Kidney (tissue), 14 donors: ENCODE results near the gene CIRBP. TPM values are rescaled to one million over a fixed set of nuclear protein-coding genes. Genes with fewer than 3 reads are reported as not detected.

ENCODE experiments used
- DNase-seq, 5 donors: peaks; one replicate each; pipeline ENCODE4 v3.0.0-alpha.2; 2013 to 2020
- FAIRE-seq: peaks from 2 replicates; lab custom pipeline; 2012; peaks lifted over from hg19 to GRCh38; lab: Jason Lieb, UNC
- H3K27ac ChIP-seq, 2 donors: one replicate each; pipeline ENCODE4 v1.7.0; 2013; ENCODE audit warnings: low read depth in 2 of 2, low read length in 2 of 2, inconsistent platforms in 1 of 2
- H3K27me3 ChIP-seq: one replicate; pipeline ENCODE4 v1.7.1; 2013; ENCODE audit warnings: low read length, inconsistent platforms; ENCODE audit not compliant: control insufficient read depth, insufficient read depth
- H3K36me3 ChIP-seq, 3 donors: one replicate each; pipeline versions ENCODE4 v1.7.0 to v1.7.1; 2013; ENCODE audit warnings: low read length in 3 of 3, control low read depth in 1 of 3, inconsistent platforms in 1 of 3; ENCODE audit not compliant: insufficient read depth in 3 of 3, control insufficient read depth in 2 of 3
- H3K4me1 ChIP-seq, 3 donors: one replicate each; pipeline versions ENCODE4 v1.7.0 to v1.7.1; 2013; ENCODE audit warnings: low read length in 3 of 3, inconsistent platforms in 1 of 3, low read depth in 1 of 3; ENCODE audit not compliant: control insufficient read depth in 2 of 3, insufficient read depth in 2 of 3
- H3K4me3 ChIP-seq, 3 donors: one replicate each; pipeline versions ENCODE4 v1.7.0 to v1.8.1; 2013; ENCODE audit warnings: low read length in 3 of 3, control low read depth in 1 of 3, inconsistent platforms in 1 of 3
- H3K9ac ChIP-seq, 3 donors: one replicate each; pipeline versions ENCODE4 v1.7.0 to v1.7.1; 2013; ENCODE audit warnings: low read length in 3 of 3, control low read depth in 1 of 3, inconsistent platforms in 1 of 3
- H3K9me3 ChIP-seq, 3 donors: one replicate each; pipeline versions ENCODE4 v1.7.0 to v1.7.1; 2013; ENCODE audit warnings: low read length in 3 of 3, control low read depth in 1 of 3, inconsistent platforms in 1 of 3; ENCODE audit not compliant: control insufficient read depth in 2 of 3, insufficient read depth in 1 of 3
- intact Hi-C: fragments of 100-400 bp; cut with DNase I; formaldehyde crosslinking; loops from one replicate; pipeline ENCODE4 v1.11.1; 2022
- polyA plus RNA-seq: library from polyadenylated mRNA; stranded (reverse); fragments of 350-450 nt; fragmentation: Illumina TruSeq; extraction: RNeasy Lipid Tissue Mini Kit (QIAGEN cat#74804); gene quantifications from one replicate; pipeline ENCODE4 v1.2.3, GENCODE V29; 2014; ENCODE audit warnings: low read depth, low replicate concordance; ENCODE audit not compliant: insufficient read depth
- total RNA-seq: library from RNA; stranded (reverse); fragmentation: NEBNext Ultra II Directional; extraction: Animal tissue kit (Norgen Biotek cat#: 25700); gene quantifications from one replicate; pipeline ENCODE4 v1.2.1, GENCODE V29; 2021
- TF ChIP-seq, protein P1 (sequence below): IDR thresholded peaks from 3 replicates; pipeline ENCODE4 v1.5.1; 2012; ENCODE audit warnings: mild to moderate bottlenecking, moderate library complexity, borderline replicate concordance; ENCODE audit not compliant: insufficient read depth; ENCODE audit errors: extremely low read depth
- donor health status: control.
- donor health status: control.
- donor health status: control.
- donor health status: control.
- donor health status: control.
- donor health status: DM: yes; HTN: yes; CAD: no.
- donor health status: Normal renal cell carcinoma (clear cell type).

Gene CIRBP
- total and polyA plus RNA-seq, 2 donors from 2014 or later = 408 to 533 TPM

GRCh38 chr19:1275976-1276627 is 7.0 kb downstream of the CIRBP start:
- DNase-seq = no peak
- Histone ChIP-seq H3K9ac (peak overlapping the region in 2 of 3 donors; percentile 49 to 73), H3K4me3 (peak overlapping the region; percentile 20 to 75 (median 67)), H3K4me1 (peaks cover 0 to 40% (median 17%) of the 10 kb centered on the region in 3 donors), H3K27ac (peak overlapping the region; percentile 98 to 99), H3K27me3 (no peaks in the 10 kb centered on the region), H3K36me3 (peaks cover 2 to 41% (median 14%) of the 10 kb centered on the region in 3 donors), H3K9me3 (no peaks in the 10 kb centered on the region)
- FAIRE-seq = no peak
- intact Hi-C loops = no loop called here
- TF ChIP-seq, protein P1, sequence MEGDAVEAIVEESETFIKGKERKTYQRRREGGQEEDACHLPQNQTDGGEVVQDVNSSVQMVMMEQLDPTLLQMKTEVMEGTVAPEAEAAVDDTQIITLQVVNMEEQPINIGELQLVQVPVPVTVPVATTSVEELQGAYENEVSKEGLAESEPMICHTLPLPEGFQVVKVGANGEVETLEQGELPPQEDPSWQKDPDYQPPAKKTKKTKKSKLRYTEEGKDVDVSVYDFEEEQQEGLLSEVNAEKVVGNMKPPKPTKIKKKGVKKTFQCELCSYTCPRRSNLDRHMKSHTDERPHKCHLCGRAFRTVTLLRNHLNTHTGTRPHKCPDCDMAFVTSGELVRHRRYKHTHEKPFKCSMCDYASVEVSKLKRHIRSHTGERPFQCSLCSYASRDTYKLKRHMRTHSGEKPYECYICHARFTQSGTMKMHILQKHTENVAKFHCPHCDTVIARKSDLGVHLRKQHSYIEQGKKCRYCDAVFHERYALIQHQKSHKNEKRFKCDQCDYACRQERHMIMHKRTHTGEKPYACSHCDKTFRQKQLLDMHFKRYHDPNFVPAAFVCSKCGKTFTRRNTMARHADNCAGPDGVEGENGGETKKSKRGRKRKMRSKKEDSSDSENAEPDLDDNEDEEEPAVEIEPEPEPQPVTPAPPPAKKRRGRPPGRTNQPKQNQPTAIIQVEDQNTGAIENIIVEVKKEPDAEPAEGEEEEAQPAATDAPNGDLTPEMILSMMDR = no peak

DNA sequence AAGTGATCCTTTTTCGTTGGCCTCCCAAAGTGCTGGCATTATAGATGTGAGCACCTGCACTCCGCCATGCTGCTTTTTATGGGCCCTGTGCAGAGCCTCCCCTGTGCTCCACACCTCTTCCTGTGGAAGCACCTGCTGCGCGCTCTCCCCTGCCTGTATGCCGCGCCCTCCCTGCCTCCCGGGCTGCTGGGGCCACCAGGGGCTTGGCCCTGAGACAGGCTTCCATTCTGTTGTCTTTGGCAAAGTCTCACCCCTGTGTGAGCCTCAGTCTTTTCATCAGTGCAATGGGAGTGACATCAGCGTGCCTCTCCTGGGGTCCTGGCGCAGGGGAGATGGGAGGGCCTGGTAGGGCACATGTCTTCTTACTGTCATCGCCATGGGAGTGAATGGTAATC is 7.5 kb downstream of the CIRBP start:
- Histone ChIP-seq H3K9ac (peak overlapping the region in 1 of 3 donors; percentile 73), H3K4me1 (peaks cover 0 to 35% (median 14%) of the 10 kb centered on the region in 3 donors), H3K27ac (no peak overlapping the region), H3K27me3 (no peaks in the 10 kb centered on the region), H3K36me3 (peaks cover 2 to 36% (median 12%) of the 10 kb centered on the region in 3 donors), H3K9me3 (no peaks in the 10 kb centered on the region), H3K4me3 (peak overlapping the region in 1 of 3 donors; percentile 75)
- no peak for DNase-seq
- intact Hi-C loops = no loop called here
- TF ChIP-seq, protein P1 = no peak
- FAIRE-seq = no peak

- peaks cover 0 to 30% (median 10%) of the 10 kb centered on the region in 3 donors for H3K4me1 ChIP-seq
- no peak overlapping the region for H3K4me3 ChIP-seq
- H3K36me3 ChIP-seq = peaks cover 2 to 32% (median 8%) of the 10 kb centered on the region in 3 donors
- no peaks in the 10 kb centered on the region for H3K27me3 ChIP-seq
- no peak overlapping the region for H3K27ac ChIP-seq
- no peak for DNase-seq
- H3K9me3 ChIP-seq = no peaks in the 10 kb centered on the region
- TF ChIP-seq, protein P1 = no peak
- FAIRE-seq = no peak
- intact Hi-C loops = no loop called here
- no peak overlapping the region for H3K9ac ChIP-seq
Measured at GRCh38 chr19:1277061-1277460, 7.9 kb downstream of the CIRBP start.
